ENCODE measurements around the gene SUPT4H1.

DNA sequence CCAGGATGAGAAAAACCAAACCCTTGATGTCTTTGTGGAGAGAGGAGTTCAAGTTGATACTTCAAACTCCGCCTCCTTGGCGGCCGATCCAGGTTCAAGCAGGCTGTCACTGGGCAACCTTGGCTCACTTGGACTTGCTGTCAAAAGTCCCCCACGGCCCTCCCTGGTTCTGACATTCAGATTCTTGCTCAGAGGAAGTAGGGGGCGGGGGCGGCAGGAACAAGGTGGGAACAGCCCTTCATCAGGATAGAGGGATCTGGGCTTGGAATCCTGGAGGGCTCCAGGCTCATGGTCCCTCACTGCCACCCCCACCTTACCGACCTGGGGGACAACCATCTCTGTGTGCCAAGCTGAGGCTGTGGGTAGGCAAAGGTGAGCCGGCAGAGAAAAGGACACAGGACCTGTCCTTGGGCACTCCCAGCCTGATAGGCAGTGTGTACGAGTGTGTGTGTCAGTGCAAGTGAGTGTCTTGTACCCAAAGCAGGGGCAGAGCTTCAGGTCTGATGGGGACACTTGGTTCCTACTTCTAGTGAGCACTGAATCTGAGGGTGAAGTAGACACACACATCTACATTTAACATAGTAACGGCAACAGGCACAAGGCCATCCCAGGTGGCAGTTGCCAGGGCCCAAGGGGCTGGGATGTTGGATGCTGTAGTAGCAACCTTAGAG lies 16.8 kb downstream of the SUPT4H1 start:
- TF ChIP-seq POLR2A (IDR thresholded peaks at IDR 0.05; ENCODE audit: low read depth, low read length): no peak
- TF ChIP-seq, protein P1, sequence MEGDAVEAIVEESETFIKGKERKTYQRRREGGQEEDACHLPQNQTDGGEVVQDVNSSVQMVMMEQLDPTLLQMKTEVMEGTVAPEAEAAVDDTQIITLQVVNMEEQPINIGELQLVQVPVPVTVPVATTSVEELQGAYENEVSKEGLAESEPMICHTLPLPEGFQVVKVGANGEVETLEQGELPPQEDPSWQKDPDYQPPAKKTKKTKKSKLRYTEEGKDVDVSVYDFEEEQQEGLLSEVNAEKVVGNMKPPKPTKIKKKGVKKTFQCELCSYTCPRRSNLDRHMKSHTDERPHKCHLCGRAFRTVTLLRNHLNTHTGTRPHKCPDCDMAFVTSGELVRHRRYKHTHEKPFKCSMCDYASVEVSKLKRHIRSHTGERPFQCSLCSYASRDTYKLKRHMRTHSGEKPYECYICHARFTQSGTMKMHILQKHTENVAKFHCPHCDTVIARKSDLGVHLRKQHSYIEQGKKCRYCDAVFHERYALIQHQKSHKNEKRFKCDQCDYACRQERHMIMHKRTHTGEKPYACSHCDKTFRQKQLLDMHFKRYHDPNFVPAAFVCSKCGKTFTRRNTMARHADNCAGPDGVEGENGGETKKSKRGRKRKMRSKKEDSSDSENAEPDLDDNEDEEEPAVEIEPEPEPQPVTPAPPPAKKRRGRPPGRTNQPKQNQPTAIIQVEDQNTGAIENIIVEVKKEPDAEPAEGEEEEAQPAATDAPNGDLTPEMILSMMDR (conservative IDR thresholded peaks at IDR 0.05; ENCODE audit: low read depth, low read length): no peak
- no peak for TF ChIP-seq BHLHE40 (IDR thresholded peaks at IDR 0.05; ENCODE audit: low read depth, low read length)
- TF ChIP-seq MXI1 (IDR thresholded peaks at IDR 0.05; ENCODE audit: borderline replicate concordance, low read depth, low read length): no peak
- no peak for TF ChIP-seq RFX5 (IDR thresholded peaks at IDR 0.05; ENCODE audit: low read depth, low read length)
- TF ChIP-seq CEBPB (IDR thresholded peaks at IDR 0.05; ENCODE audit: low read depth, low read length): no peak

All from IMR-90 (cell line).